B cell (primary cell): Measurements from ENCODE around the gene HLA-DPB1.
"Not testable (repeated sequence)": the region's sequence is repeated elsewhere in the genome, so short reads cannot be mapped to it uniquely, and the experiment has no call there.

Experiments used
- CTCF ChIP-seq: fragments of 200-600 bp; IDR thresholded peaks from one replicate; pipeline ENCODE4 v1.8.0; 2022; ENCODE audit warnings: antibody characterized with exemption, mild to moderate bottlenecking
- EZH2 ChIP-seq: IDR thresholded peaks from 2 replicates; pipeline ENCODE4 v1.6.1; 2012; ENCODE audit warnings: borderline replicate concordance, low read depth, mild to moderate bottlenecking, moderate library complexity, low read length; ENCODE audit not compliant: insufficient read depth, poor library complexity, severe bottlenecking

- not testable (repeated sequence) for TF ChIP-seq CTCF, EZH2
Measured at GRCh38 chr6:33101121-33101737, 25.4 kb downstream of the HLA-DPB1 start.
